ENCODE measurements around the gene PDS5A.

DNA sequence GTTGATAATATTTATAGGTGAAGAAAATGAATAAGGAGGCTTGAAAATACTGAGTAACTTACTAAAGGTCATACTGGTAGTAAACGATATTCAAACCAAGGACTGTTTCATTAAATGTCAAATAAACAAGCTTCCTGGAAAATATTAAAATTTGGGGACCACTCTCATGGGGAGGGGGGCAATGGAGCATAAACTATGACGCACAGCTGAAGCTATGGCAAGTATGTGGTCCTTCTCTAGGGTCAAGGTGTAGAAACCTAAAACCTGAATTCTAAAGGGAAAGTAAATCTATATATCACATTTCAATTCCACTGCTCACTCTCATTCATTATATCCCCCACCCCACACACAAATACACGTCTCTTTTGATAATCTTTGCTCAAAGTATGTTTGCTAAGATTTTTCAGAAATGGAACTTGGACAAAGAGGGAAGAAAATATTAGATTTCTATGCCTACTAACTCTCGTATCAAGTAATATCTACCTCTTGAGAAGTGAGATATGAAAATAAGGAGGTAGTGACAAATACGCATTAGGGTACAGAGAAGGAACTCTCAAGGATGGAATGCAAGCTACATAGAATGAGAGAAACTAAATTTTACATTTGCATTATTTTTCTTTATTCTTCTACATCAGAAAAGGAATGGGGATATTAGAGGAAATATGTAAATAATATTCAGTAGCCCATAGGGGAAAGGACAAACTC, 84.6 kb downstream of the PDS5A start:
- TF ChIP-seq, protein P1, sequence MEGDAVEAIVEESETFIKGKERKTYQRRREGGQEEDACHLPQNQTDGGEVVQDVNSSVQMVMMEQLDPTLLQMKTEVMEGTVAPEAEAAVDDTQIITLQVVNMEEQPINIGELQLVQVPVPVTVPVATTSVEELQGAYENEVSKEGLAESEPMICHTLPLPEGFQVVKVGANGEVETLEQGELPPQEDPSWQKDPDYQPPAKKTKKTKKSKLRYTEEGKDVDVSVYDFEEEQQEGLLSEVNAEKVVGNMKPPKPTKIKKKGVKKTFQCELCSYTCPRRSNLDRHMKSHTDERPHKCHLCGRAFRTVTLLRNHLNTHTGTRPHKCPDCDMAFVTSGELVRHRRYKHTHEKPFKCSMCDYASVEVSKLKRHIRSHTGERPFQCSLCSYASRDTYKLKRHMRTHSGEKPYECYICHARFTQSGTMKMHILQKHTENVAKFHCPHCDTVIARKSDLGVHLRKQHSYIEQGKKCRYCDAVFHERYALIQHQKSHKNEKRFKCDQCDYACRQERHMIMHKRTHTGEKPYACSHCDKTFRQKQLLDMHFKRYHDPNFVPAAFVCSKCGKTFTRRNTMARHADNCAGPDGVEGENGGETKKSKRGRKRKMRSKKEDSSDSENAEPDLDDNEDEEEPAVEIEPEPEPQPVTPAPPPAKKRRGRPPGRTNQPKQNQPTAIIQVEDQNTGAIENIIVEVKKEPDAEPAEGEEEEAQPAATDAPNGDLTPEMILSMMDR (IDR thresholded peaks at IDR 0.05; ENCODE audit: low read length) = no peak
- TF ChIP-seq EZH2 (optimal IDR thresholded peaks at IDR 0.05; ENCODE audit: low read depth, low read length) = no peak

All from MM.1S (cell line).